GM19438 (cell line): ENCODE measurements around the gene CEP97.
A peak's percentile ranks its signal among the peaks of the same experiment; 100 is the strongest.
"Not testable (repeated sequence)": the region's sequence is repeated elsewhere in the genome, so short reads cannot be mapped to it uniquely, and the experiment has no call there.

Experiments used
- ATAC-seq: cut with Tn5 transposase; IDR thresholded peaks from one replicate; pipeline ENCODE4 v1.9.1; 2021; ENCODE audit warnings: low read depth; ENCODE audit not compliant: unreplicated experiment

Gene CEP97

GRCh38 chr3:101777745-101778281 is 53.4 kb downstream of the CEP97 start:
- ATAC-seq = not testable (repeated sequence)

- ATAC-seq = no peak
Measured at GRCh38 chr3:101778385-101779046, 54.1 kb downstream of the CEP97 start.

- ATAC-seq = peak; percentile 92
Measured at GRCh38 chr3:101779047-101779821, 54.8 kb downstream of the CEP97 start, which contains the start of gene NXPE3. NXPE3 (plus strand) TSS chr3:101779211; CDS start chr3:101785597, 6,386 bp downstream.

- ATAC-seq = peak; percentile 34
Measured at GRCh38 chr3:101779822-101780381, 55.5 kb downstream of the CEP97 start.

- ATAC-seq = no peak
Measured at GRCh38 chr3:101780661-101781060, 56.2 kb downstream of the CEP97 start.

GRCh38 chr3:101781166-101781565 is 56.8 kb downstream of the CEP97 start:
- ATAC-seq = no peak

GRCh38 chr3:101784855-101785613 is 60.6 kb downstream of the CEP97 start:
- ATAC-seq = no peak

- ATAC-seq = peak; percentile 96
Measured at GRCh38 chr3:101791778-101792177, 67.4 kb downstream of the CEP97 start.

GRCh38 chr3:101796077-101796680 is 71.8 kb downstream of the CEP97 start:
- ATAC-seq = no peak

GRCh38 chr3:101801174-101801573 is 76.8 kb downstream of the CEP97 start:
- no peak for ATAC-seq

- no peak for ATAC-seq
Measured at GRCh38 chr3:101802179-101802578, 77.8 kb downstream of the CEP97 start.

GRCh38 chr3:101803173-101803782 is 78.9 kb downstream of the CEP97 start:
- peak; percentile 97 for ATAC-seq

GRCh38 chr3:101803939-101804338 is 79.5 kb downstream of the CEP97 start:
- no peak for ATAC-seq

GRCh38 chr3:101806491-101806890 is 82.1 kb downstream of the CEP97 start:
- ATAC-seq = no peak

GRCh38 chr3:101807888-101808287 is 83.5 kb downstream of the CEP97 start:
- peak; percentile 58 for ATAC-seq

- ATAC-seq = no peak
Measured at GRCh38 chr3:101809178-101810021, 85.0 kb downstream of the CEP97 start.

- ATAC-seq = no peak
Measured at GRCh38 chr3:101810022-101810418, 85.6 kb downstream of the CEP97 start.

- ATAC-seq = no peak
Measured at GRCh38 chr3:101811875-101812274, 87.5 kb downstream of the CEP97 start.

- no peak for ATAC-seq
Measured at GRCh38 chr3:101812895-101813294, 88.5 kb downstream of the CEP97 start.
